ENCODE measurements around the gene BFSP1.

Gene BFSP1

GRCh38 chr20:17530716-17531664 lies at the start of gene BFSP1:
TSS of gene BFSP1 (minus strand) at chr20:17531379. CDS start at chr20:17531329, 50 bp downstream.
- ATAC-seq (peak; percentile 87), DNase-seq (peak; percentile 60 to 66)
- H3K4me1 Mint-ChIP-seq: peaks cover 19% of the 10 kb centered on the region
- peak within 1 kb of the TSS; percentile 81 to 86 for H3K27ac Mint-ChIP-seq
- no peaks in the 10 kb centered on the region for H3K9me3 Mint-ChIP-seq
- H3K27me3 Mint-ChIP-seq: peaks cover 26% of the 10 kb centered on the region
- peak within 1 kb of the TSS; percentile 84 for H3K4me3 Mint-ChIP-seq

GRCh38 chr20:17580895-17581294 lies 49.7 kb upstream of the BFSP1 start:
- Mint-ChIP-seq H3K4me3 (no peak overlapping the region), H3K27ac (no peak overlapping the region), H3K4me1 (peaks cover 14% of the 10 kb centered on the region), H3K27me3 (no peaks in the 10 kb centered on the region), H3K9me3 (no peaks in the 10 kb centered on the region)
- DNase-seq (no peak), ATAC-seq (no peak)

- H3K4me1 Mint-ChIP-seq: peaks cover 14% of the 10 kb centered on the region
- no peaks in the 10 kb centered on the region for H3K9me3 Mint-ChIP-seq
- no peak overlapping the region for H3K4me3 Mint-ChIP-seq
- no peaks in the 10 kb centered on the region for H3K27me3 Mint-ChIP-seq
- peak overlapping the region in 1 of 2 donors; percentile 89 for H3K27ac Mint-ChIP-seq
- DNase-seq (no peak), ATAC-seq (no peak)
Observed at GRCh38 chr20:17579369-17580039, 48.3 kb upstream of the BFSP1 start.

- H3K9me3 Mint-ChIP-seq: no peaks in the 10 kb centered on the region
- peaks cover 35% of the 10 kb centered on the region for H3K4me1 Mint-ChIP-seq
Observed at GRCh38 chr20:17576215-17576614, 45.0 kb upstream of the BFSP1 start.

GRCh38 chr20:17573463-17573862 lies 42.3 kb upstream of the BFSP1 start:
- no peak for ATAC-seq
- DNase-seq: no peak
- no peaks in the 10 kb centered on the region for H3K9me3 Mint-ChIP-seq
- H3K27ac Mint-ChIP-seq: no peak overlapping the region
- H3K4me3 Mint-ChIP-seq: no peak overlapping the region
- peaks cover 32% of the 10 kb centered on the region for H3K4me1 Mint-ChIP-seq
- peaks cover under 1% of the 10 kb centered on the region for H3K27me3 Mint-ChIP-seq

More at GRCh38 chr20:17576215-17576614, 45.0 kb upstream of the BFSP1 start:
- no peak overlapping the region for H3K4me3 Mint-ChIP-seq
- no peaks in the 10 kb centered on the region for H3K27me3 Mint-ChIP-seq
- H3K27ac Mint-ChIP-seq: no peak overlapping the region
- DNase-seq (no peak), ATAC-seq (no peak)

DNA sequence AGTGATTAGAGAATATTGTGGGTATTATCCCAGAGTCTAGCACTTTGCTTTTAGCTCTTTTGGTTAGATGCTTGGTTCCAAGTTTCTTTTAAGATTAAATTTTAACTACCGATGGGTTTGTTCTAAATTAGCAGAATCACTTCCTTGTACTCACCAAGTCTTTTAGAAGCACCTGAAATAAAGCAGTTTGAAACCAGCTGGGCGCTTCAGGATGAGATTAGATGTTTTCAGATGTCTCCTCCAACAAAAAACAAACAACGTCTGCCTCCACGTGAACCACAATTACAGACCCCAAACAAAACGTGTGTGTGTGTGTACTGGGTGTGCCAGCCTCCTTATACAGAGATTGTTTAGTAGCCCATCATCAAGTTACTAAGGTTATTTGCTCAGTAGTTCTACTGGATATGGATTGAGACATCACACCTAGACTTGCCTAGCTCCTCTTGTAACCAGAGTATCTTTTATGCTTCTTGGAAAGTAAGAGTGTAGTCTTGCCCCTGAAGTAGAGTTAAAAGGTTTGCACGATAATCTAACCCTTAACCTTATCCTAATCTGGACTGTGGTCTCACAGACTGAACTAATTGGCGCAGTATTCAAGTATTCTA lies 41.0 kb upstream of the BFSP1 start:
- peak overlapping the region in 1 of 2 donors; percentile 92 for H3K4me3 Mint-ChIP-seq
- DNase-seq (no peak), ATAC-seq (no peak)
- H3K27me3 Mint-ChIP-seq: peaks cover 13% of the 10 kb centered on the region
- peaks cover 32% of the 10 kb centered on the region for H3K4me1 Mint-ChIP-seq
- H3K27ac Mint-ChIP-seq: no peak overlapping the region
- H3K9me3 Mint-ChIP-seq: no peaks in the 10 kb centered on the region

- H3K27me3 Mint-ChIP-seq: peaks cover 13% of the 10 kb centered on the region
- H3K4me3 Mint-ChIP-seq: peak overlapping the region; percentile 92 to 100
- H3K9me3 Mint-ChIP-seq: no peaks in the 10 kb centered on the region
- peak overlapping the region; percentile 82 to 96 for H3K27ac Mint-ChIP-seq
- ATAC-seq (peak; percentile 57), DNase-seq (peak in 1 of 2 donors; percentile 24)
- H3K4me1 Mint-ChIP-seq: peaks cover 32% of the 10 kb centered on the region
Observed at GRCh38 chr20:17571153-17571527, 40.0 kb upstream of the BFSP1 start.

GRCh38 chr20:17570347-17571152 lies 39.4 kb upstream of the BFSP1 start:
- no peak for DNase-seq
- H3K9me3 Mint-ChIP-seq: no peaks in the 10 kb centered on the region
- H3K4me3 Mint-ChIP-seq: peak overlapping the region; percentile 92 to 100

GRCh38 chr20:17569616-17570346 lies 38.6 kb upstream of the BFSP1 start, which contains the start of gene DSTN:
TSS of gene DSTN (plus strand) at chr20:17570075. CDS start at chr20:17570209, 134 bp downstream.
- peak; percentile 92 for ATAC-seq
- Mint-ChIP-seq H3K27ac (peak within 1 kb of the TSS; percentile 96 to 99), H3K4me1 (peaks cover 32% of the 10 kb centered on the region), H3K9me3 (no peaks in the 10 kb centered on the region), H3K27me3 (peaks cover 13% of the 10 kb centered on the region), H3K4me3 (peak within 1 kb of the TSS; percentile 92 to 100)
- DNase-seq: peak; percentile 84 to 87

More at GRCh38 chr20:17570347-17571152, 39.4 kb upstream of the BFSP1 start:
- Mint-ChIP-seq H3K27ac (peak overlapping the region; percentile 82 to 96), H3K4me1 (peaks cover 32% of the 10 kb centered on the region), H3K27me3 (peaks cover 13% of the 10 kb centered on the region)
- peak; percentile 61 for ATAC-seq

- Mint-ChIP-seq H3K27ac (peak overlapping the region in 1 of 2 donors; percentile 83), H3K4me1 (peaks cover 32% of the 10 kb centered on the region), H3K9me3 (no peaks in the 10 kb centered on the region), H3K4me3 (peak overlapping the region; percentile 92 to 100), H3K27me3 (peaks cover 13% of the 10 kb centered on the region)
- DNase-seq (no peak), ATAC-seq (no peak)
Observed at GRCh38 chr20:17568972-17569521, 37.9 kb upstream of the BFSP1 start.

DNA sequence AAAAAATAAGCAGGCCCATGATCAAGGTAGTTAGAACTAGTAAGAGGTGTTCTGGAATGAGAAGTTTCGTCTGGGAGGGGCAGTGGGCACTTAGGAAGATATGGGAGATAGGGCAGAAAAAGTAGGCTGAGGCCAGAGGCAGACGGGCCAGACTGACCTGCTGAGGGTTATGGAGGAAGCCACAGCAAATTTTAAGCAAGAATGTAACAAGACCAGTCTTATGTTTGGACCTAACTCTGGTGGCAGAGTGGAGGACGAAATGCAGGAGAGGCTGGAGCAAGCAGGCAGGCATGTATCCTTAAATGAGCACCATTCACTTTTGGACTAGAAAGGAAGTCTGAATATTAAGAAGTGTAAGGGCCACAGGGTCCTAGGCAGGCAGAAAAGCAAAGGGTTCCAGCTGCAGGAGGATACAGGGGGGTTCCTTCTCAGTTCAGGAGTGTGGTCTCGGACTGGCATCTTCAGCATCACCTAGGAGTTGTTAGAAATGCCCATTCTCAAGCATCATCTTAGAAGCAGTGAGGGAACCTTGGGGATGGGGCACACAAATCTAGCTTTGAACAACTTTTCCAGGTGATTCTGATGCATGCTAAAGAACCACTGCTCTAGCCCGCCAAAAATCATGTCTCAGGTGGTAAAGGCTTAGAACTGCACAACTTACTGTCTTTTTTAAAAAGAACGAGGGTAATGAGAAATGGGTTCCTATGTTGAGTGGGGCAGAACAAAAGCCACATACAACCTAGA lies 37.0 kb upstream of the BFSP1 start:
- peaks cover 28% of the 10 kb centered on the region for H3K4me1 Mint-ChIP-seq
- H3K27me3 Mint-ChIP-seq: peaks cover 13% of the 10 kb centered on the region
- no peaks in the 10 kb centered on the region for H3K9me3 Mint-ChIP-seq
- DNase-seq (no peak), ATAC-seq (no peak)
- no peak overlapping the region for H3K27ac Mint-ChIP-seq
- H3K4me3 Mint-ChIP-seq: peak overlapping the region; percentile 92 to 100

- no peak for DNase-seq
- H3K4me1 Mint-ChIP-seq: peaks cover 12% of the 10 kb centered on the region
- H3K27me3 Mint-ChIP-seq: peaks cover 13% of the 10 kb centered on the region
- no peak for ATAC-seq
- no peaks in the 10 kb centered on the region for H3K9me3 Mint-ChIP-seq
- H3K4me3 Mint-ChIP-seq: no peak overlapping the region
- peak overlapping the region in 1 of 2 donors; percentile 78 for H3K27ac Mint-ChIP-seq
Observed at GRCh38 chr20:17566345-17566744, 35.2 kb upstream of the BFSP1 start.

GRCh38 chr20:17565169-17565845 lies 34.1 kb upstream of the BFSP1 start:
- Mint-ChIP-seq H3K4me1 (peaks cover 13% of the 10 kb centered on the region), H3K27me3 (peaks cover 13% of the 10 kb centered on the region), H3K27ac (no peak overlapping the region), H3K9me3 (no peaks in the 10 kb centered on the region), H3K4me3 (no peak overlapping the region)
- DNase-seq: no peak
- no peak for ATAC-seq
